Measurements from ENCODE around the gene TMPRSS3.

Gene TMPRSS3

DNA sequence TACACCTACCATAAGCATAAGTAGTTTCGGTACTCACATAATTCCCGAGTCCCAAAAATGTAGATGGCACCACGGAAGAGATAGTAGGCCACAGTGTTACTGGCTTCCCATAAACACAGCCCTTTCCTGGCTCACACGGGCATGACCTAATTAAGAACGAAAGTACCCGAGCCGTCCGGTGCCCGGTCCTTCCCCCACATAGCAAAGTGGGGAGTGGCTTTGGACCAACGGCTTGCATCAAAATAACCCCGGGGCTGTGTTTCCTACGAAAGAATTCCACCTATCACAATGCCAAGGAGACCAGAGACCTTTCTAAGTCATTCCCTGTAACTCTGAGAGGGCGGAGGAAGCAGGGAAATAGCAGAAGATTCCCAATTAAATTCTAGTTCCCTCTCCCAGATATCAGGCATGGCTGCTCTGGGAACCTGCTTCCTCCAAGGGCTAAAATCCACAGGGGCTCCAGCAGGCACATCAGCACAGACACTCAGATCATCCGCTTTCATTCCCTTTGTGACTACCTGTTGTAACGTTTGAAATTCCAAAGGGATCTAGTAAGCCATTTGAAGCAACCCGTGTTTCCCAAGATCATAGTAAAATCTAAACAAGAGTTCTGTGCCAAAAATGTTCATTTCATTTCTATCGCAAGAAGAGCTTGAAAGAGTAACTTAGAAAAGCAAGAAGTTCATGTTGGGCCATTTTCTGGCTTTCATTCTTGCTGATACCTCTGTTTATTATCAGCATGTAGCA, at the start of gene TMPRSS3:
Gene TMPRSS3 (minus strand): TSS at position 148 of the 747 bp plus-strand sequence. CDS start 635 bp downstream, outside the sequence.
- DNase-seq (ENCODE audit: low spot score): no peak

- no peak for DNase-seq (ENCODE audit: low spot score)
Measured at GRCh38 chr21:42445311-42445710, 49.5 kb upstream of the TMPRSS3 start.

- no peak for DNase-seq (ENCODE audit: low spot score)
Measured at GRCh38 chr21:42444745-42445059, 48.9 kb upstream of the TMPRSS3 start.

GRCh38 chr21:42443876-42444744, 48.3 kb upstream of the TMPRSS3 start:
- DNase-seq (ENCODE audit: low spot score): no peak

DNA sequence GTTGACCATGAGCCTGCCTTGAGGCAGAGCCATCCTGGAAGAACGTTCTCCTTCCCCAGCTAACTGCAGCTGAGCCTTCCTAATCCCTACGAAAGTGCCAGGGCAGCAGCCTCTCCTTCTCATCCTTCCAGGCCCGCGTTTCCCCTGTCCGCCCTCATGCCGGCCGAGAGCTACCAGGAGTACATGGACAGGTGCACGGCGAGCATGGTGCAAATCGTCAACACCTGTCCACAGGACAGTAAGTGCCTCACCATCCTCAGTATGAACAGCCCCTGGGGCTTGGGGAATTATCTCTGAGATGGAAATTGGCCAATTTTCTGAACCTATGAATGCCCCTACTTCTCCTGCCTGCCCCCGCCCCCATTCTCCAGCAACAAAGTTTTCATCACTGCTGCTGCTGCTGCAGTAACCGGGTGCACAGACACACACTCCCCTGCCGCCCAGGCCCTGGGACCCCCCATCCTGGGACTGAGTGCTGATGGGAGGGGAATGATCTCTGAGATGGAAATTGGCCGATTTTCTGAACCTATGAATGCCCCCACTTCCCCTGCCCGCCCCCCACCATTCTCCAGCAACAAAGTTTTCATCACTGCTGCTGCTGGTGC, 47.4 kb upstream of the TMPRSS3 start:
- no peak for DNase-seq (ENCODE audit: low spot score)

- DNase-seq (ENCODE audit: low spot score): no peak
Measured at GRCh38 chr21:42441963-42442362, 46.1 kb upstream of the TMPRSS3 start.

DNA sequence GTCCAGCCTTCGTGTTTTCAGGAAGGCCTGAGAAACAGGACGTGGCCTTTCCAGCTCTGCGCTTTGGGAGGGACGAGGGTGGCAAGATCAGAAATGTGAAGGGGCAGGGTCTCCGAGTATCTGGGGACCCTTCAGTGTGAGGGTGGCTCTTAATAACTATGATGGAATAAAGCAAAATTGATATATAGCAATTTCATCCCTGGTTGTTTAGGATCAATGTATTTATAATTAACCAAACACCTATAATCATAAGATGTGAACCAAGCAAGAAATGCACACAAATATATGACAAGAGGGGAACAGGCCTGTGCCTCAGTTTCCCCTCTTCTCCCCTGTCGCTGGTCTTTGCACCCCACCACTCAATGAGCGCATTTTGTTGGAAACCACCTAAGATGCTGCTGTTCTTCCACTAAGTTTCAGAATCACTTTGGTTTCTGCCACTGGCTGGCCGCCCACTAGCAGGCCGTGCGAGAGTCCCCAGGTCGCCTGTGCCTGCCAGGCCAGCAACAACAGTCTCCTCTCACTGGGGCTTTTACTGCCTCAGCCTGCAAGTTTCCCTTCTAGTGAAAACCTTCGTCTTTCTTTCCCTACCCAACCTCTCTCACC, 44.4 kb upstream of the TMPRSS3 start:
- no peak for DNase-seq (ENCODE audit: low spot score)

GRCh38 chr21:42439284-42440186, 43.7 kb upstream of the TMPRSS3 start:
- DNase-seq (ENCODE audit: low spot score): no peak

DNA sequence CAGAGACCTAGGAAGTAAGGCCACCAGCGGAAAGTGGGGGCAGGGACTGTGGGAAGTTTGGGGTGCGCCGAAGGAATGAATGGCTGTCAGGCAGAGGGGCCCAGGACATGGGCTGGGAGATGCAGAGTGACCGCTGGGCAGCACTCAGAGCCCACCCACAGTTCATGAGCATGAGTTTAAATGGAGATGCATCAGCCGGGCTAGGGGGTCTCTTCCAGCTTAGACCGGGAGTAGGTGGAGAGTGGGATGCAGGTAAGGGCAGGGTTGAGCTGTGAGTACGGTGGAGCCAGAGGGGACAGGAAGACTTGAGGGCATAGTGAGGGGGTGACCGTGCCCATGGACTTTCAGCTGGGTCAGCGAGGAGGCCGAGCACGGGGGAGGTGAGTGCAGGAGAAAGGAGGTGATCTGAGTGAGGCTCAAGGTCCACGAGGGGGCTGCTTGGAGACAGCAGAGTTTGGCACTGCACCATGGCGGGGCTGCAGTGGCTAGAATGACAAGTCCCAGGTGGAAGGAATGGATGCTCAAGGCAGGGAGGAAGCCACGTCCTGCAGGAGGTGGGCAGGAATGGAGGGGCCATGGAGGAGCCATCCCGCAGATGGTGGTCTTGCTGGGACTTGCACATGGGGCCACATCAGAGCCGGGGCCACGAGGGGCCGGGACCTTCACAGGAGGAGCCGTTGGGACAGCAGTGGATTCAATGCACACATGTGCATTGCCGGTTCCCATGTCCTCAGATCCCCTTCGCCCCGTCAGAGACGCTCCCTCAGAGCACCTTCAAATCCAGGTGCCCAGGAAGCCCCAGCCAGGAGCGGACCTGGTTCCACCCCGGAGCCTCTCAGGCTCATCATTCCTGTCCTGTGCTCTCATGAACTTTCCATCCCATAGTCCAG, 42.7 kb upstream of the TMPRSS3 start:
- DNase-seq (ENCODE audit: low spot score): no peak

DNA sequence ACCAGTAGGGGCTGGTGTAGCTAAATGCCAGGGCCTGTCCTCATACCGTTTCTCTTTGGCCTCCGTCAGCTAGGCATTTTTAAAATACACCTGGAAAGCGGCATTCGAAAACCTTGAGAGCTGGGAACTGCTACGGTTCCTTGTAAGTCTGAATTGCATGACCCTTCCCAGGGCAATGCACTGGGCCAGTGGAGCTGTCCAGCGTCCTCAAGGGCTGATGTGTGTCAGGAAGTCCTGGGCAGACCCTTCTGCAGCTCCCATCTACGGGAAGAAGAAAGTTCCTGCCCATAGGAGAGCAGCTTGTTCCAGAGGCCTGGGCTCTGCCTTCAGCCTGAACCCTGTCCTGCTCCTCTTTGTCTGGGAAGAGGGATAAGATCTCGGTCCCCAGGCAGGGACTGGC, 41.9 kb upstream of the TMPRSS3 start:
- no peak for DNase-seq (ENCODE audit: low spot score)

GRCh38 chr21:42436914-42437313, 41.1 kb upstream of the TMPRSS3 start:
- no peak for DNase-seq (ENCODE audit: low spot score)

DNA sequence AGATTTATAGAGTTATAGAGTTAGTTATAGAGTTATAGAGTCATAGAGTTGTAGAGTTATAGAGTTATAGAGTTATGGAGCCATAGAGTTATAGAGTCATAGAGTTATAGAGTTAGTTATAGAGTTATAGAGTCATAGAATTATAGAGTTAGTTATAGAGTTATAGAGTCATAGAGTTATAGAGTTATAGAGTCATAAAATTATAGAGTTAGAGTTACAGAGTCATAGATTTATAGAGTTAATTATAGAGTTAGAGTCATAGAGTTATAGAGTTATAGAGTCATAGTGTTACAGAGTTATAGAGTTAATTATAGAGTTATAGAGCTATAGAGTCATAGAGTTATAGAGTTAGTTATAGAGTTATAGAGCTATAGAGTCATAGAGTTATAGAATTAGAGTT, 40.0 kb upstream of the TMPRSS3 start:
- DNase-seq (ENCODE audit: low spot score): no peak

GRCh38 chr21:42435401-42435800, 39.5 kb upstream of the TMPRSS3 start:
- no peak for DNase-seq (ENCODE audit: low spot score)

DNA sequence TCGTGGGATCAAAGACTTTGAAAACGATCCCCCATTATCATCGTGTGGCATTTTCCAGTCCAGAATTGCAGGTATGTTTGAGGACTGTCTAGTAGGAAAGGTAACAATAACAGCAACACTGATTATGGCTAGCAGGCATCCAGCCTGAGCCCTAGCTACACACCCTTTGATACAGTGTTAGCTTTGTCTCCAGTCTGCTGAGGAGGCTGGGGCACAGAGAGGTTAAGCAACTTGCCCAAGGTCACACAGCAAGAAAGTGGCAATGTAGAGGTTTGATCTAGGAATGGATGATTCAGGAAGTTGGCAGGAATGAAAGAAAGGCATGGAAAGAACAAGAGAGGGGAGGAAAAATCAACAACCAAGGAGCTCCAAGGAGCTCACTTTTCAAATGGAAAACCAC, 39.0 kb upstream of the TMPRSS3 start:
- no peak for DNase-seq (ENCODE audit: low spot score)

- no peak for DNase-seq (ENCODE audit: low spot score)
Measured at GRCh38 chr21:42433946-42434551, 38.2 kb upstream of the TMPRSS3 start.

DNA sequence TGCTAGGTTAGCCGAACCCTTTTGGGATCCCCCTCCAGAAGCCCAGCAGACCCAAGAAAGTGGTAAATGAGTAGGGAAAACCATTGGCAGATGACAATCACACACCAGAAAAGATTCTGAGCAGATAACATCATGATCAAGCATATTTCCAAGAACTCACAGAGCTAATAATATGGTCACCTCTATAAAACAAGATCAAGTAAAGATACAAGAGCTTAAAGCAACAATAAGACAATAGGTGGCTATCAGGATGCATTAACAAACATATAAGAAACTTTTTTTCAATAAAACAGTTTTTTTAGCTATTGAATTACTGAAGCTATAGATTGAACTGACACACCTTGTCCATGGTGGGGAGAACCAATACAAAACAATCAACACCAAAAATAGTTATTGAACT, 36.8 kb upstream of the TMPRSS3 start:
- no peak for DNase-seq (ENCODE audit: low spot score)

GRCh38 chr21:42431196-42431595, 35.3 kb upstream of the TMPRSS3 start:
- no peak for DNase-seq (ENCODE audit: low spot score)

DNA sequence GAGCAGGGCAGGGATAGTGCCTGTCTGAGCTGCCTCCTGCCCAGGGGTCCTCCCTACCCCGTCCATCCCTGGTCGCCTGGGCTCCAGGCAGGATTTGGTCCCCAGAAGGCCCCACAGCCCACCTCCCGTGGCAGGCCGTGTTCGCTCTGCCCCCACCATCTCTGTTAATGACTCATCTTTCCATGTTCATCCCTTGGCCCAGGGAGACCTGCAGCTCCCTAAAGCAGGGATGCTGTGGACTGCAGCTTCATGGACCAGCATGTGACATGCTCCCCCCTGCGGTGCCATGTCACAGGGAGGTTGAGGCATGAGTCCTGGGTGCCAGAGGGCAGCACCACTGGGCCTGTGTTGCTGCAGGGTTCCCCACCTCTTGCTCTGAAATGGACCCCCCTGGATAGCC, 34.7 kb upstream of the TMPRSS3 start:
- no peak for DNase-seq (ENCODE audit: low spot score)

- DNase-seq (ENCODE audit: low spot score): no peak
Measured at GRCh38 chr21:42429856-42430255, 34.0 kb upstream of the TMPRSS3 start.

GRCh38 chr21:42429021-42429420, 33.2 kb upstream of the TMPRSS3 start:
- no peak for DNase-seq (ENCODE audit: low spot score)
